ENCODE results near the gene NCKAP5L.

GRCh38 chr12:49819786-49820185 lies 8.4 kb downstream of the NCKAP5L start:
- TF ChIP-seq ARNTL (CRISPR knock-in tag; IDR thresholded peaks at IDR 0.05; ENCODE audit: borderline replicate concordance, low read depth) (no peak), OSR1 (CRISPR knock-in tag; IDR thresholded peaks at IDR 0.05) (no peak), ISL1 (CRISPR knock-in tag; IDR thresholded peaks at IDR 0.05) (no peak), ZNF565 (CRISPR knock-in tag; conservative IDR thresholded peaks at IDR 0.05; ENCODE audit: low read depth) (no peak), RARB (CRISPR knock-in tag; IDR thresholded peaks at IDR 0.05) (no peak), ZFP30 (CRISPR knock-in tag; IDR thresholded peaks at IDR 0.05) (no peak), PATZ1 (CRISPR knock-in tag; IDR thresholded peaks at IDR 0.05; ENCODE audit: borderline replicate concordance) (no peak), CSDC2 (CRISPR knock-in tag; IDR thresholded peaks at IDR 0.05) (no peak), ZFP3 (CRISPR knock-in tag; IDR thresholded peaks at IDR 0.05) (no peak), TSHZ2 (CRISPR knock-in tag; IDR thresholded peaks at IDR 0.05) (no peak), ZNF70 (CRISPR knock-in tag; IDR thresholded peaks at IDR 0.05) (no peak), ZNF8 (CRISPR knock-in tag; IDR thresholded peaks at IDR 0.05) (no peak)
